SK-N-SH treated with all-trans-retinoic acid at 6 μM for 48 hours (cell line): Measurements from ENCODE around the gene DDX60.
"Not testable (repeated sequence)": the region's sequence is repeated elsewhere in the genome, so short reads cannot be mapped to it uniquely, and the experiment has no call there.

ENCODE experiments used
- PATZ1 ChIP-seq: fragments of 250-450 bp; sonication (Bioruptor Pico); IDR thresholded peaks from 2 replicates; pipeline ENCODE4 v1.8.0; 2020; ENCODE audit warnings: mild to moderate bottlenecking, moderate library complexity, borderline replicate concordance
- SNAI2 ChIP-seq: fragments of 250-450 bp; sonication (Bioruptor Pico); IDR thresholded peaks from 2 replicates; pipeline ENCODE4 v1.5.0; 2020; ENCODE audit warnings: mild to moderate bottlenecking, moderate library complexity
- TSHZ2 ChIP-seq: fragments of 250-450 bp; sonication (Bioruptor Pico); IDR thresholded peaks from 2 replicates; pipeline ENCODE4 v1.5.0; 2020; ENCODE audit warnings: mild to moderate bottlenecking, moderate library complexity

- not testable (repeated sequence) for TF ChIP-seq TSHZ2, SNAI2, PATZ1 (CRISPR knock-in tag)
Measured at GRCh38 chr4:168285850-168286249, 32.7 kb downstream of the DDX60 start.
